Neural crest cell (in vitro differentiated cells): ENCODE results near the gene YIPF2. TPM values are rescaled to one million over a fixed set of nuclear protein-coding genes. Genes with fewer than 3 reads are reported as not detected.

Experiments used
- DNase-seq: peaks from one replicate; pipeline ENCODE4 v3.0.0; 2021; ENCODE audit warnings: low read depth, mixed read lengths, low spot score
- H3K27ac Mint-ChIP-seq: one replicate; pipeline ENCODE4 v1.8.0; 2021; ENCODE audit warnings: mild to moderate bottlenecking, mixed read lengths; ENCODE audit not compliant: unreplicated experiment
- H3K27me3 Mint-ChIP-seq: 2 replicates; pipeline ENCODE4 v1.8.0; 2021; ENCODE audit warnings: low read depth, mild to moderate bottlenecking, mixed read lengths
- H3K36me3 Mint-ChIP-seq: 2 replicates; pipeline ENCODE4 v1.8.0; 2021; ENCODE audit warnings: low read depth, mild to moderate bottlenecking, mixed read lengths
- H3K4me1 Mint-ChIP-seq: 2 replicates; pipeline ENCODE4 v1.8.0; 2021; ENCODE audit warnings: mixed read lengths
- H3K4me3 Mint-ChIP-seq: one replicate; pipeline ENCODE4 v1.8.0; 2021; ENCODE audit warnings: mild to moderate bottlenecking, mixed read lengths
- H3K9me3 Mint-ChIP-seq: 2 replicates; pipeline ENCODE4 v1.8.0; 2021; ENCODE audit warnings: mixed read lengths
- CTCF ChIP-seq: fragments of 200-600 bp; sonication (generic); conservative IDR thresholded peaks from 2 replicates; pipeline ENCODE4 v1.5.0; 2021; ENCODE audit warnings: antibody characterized with exemption, mild to moderate bottlenecking
- total RNA-seq: library from RNA; stranded (reverse); gene quantifications from 2 replicates; pipeline ENCODE4 v1.2.1, GENCODE V29; 2021

The YIPF2 gene
- total RNA-seq, 1 donor from 2014 or later: 22.0 TPM

GRCh38 chr19:10911579-10912363, 16.7 kb downstream of the YIPF2 start:
- Mint-ChIP-seq H3K36me3 (no peaks in the 10 kb centered on the region), H3K27ac (no peak overlapping the region)

GRCh38 chr19:10908380-10908960, 20.0 kb downstream of the YIPF2 start:
- Mint-ChIP-seq H3K9me3 (no peaks in the 10 kb centered on the region), H3K27me3 (no peaks in the 10 kb centered on the region), H3K4me3 (no peak overlapping the region), H3K36me3 (peaks cover 3% of the 10 kb centered on the region), H3K27ac (no peak overlapping the region), H3K4me1 (no peaks in the 10 kb centered on the region)
- no peak for TF ChIP-seq CTCF
- DNase-seq: no peak

More at GRCh38 chr19:10911579-10912363, 16.7 kb downstream of the YIPF2 start:
- no peak for TF ChIP-seq CTCF
- Mint-ChIP-seq H3K4me1 (no peaks in the 10 kb centered on the region), H3K4me3 (no peak overlapping the region), H3K9me3 (no peaks in the 10 kb centered on the region), H3K27me3 (no peaks in the 10 kb centered on the region)
- no peak for DNase-seq

GRCh38 chr19:10907925-10908324, 20.5 kb downstream of the YIPF2 start:
- H3K4me3 Mint-ChIP-seq: no peak overlapping the region
- no peaks in the 10 kb centered on the region for H3K4me1 Mint-ChIP-seq
- DNase-seq: no peak
- no peaks in the 10 kb centered on the region for H3K9me3 Mint-ChIP-seq
- no peak for TF ChIP-seq CTCF
- no peak overlapping the region for H3K27ac Mint-ChIP-seq
- peaks cover 8% of the 10 kb centered on the region for H3K36me3 Mint-ChIP-seq
- H3K27me3 Mint-ChIP-seq: no peaks in the 10 kb centered on the region

- Mint-ChIP-seq H3K4me1 (peaks cover 24% of the 10 kb centered on the region), H3K36me3 (peaks cover 9% of the 10 kb centered on the region), H3K4me3 (no peak overlapping the region)
Measured at GRCh38 chr19:10899151-10899653, 29.2 kb downstream of the YIPF2 start.

GRCh38 chr19:10898633-10899032, 29.8 kb downstream of the YIPF2 start:
- TF ChIP-seq CTCF: no peak
- no peak for DNase-seq
- H3K27me3 Mint-ChIP-seq: no peaks in the 10 kb centered on the region
- H3K4me1 Mint-ChIP-seq: peaks cover 27% of the 10 kb centered on the region
- H3K27ac Mint-ChIP-seq: peak overlapping the region; percentile 62
- H3K9me3 Mint-ChIP-seq: no peaks in the 10 kb centered on the region
- H3K4me3 Mint-ChIP-seq: no peak overlapping the region
- H3K36me3 Mint-ChIP-seq: peaks cover 7% of the 10 kb centered on the region

More at GRCh38 chr19:10899151-10899653, 29.2 kb downstream of the YIPF2 start:
- H3K27me3 Mint-ChIP-seq: no peaks in the 10 kb centered on the region
- no peak for TF ChIP-seq CTCF
- DNase-seq: no peak
- H3K9me3 Mint-ChIP-seq: no peaks in the 10 kb centered on the region
- H3K27ac Mint-ChIP-seq: no peak overlapping the region
